Gastrocnemius medialis (tissue), 4 donors: Measurements from ENCODE around the gene TUBB3. TPM values are rescaled to one million over a fixed set of nuclear protein-coding genes. Genes with fewer than 3 reads are reported as not detected.

Source experiments
- ATAC-seq, 2 donors: fragments of 150-250 bp; one replicate each; pipeline ENCODE4 v1.9.1; 2016
- DNase-seq, 2 donors: peaks; one replicate each; pipeline ENCODE4 v3.0.0-alpha.2; 2019
- H3K27ac ChIP-seq, 4 donors: fragments of 200-600 bp; sonication (generic); 1 replicate in 1 of 4; 2 replicates in 3 of 4; pipeline ENCODE4 v1.5.1; 2016 to 2018; ENCODE audit warnings: mild to moderate bottlenecking in 2 of 4, moderate library complexity in 1 of 4
- H3K27me3 ChIP-seq, 3 donors: fragments of 200-600 bp; sonication (generic) in 2 of 3; 1 replicate in 1 of 3; 2 replicates in 2 of 3; pipeline versions ENCODE4 v1.5.1 to v1.6.0; 2016 to 2019; ENCODE audit warnings: mild to moderate bottlenecking in 1 of 3, moderate library complexity in 1 of 3
- H3K36me3 ChIP-seq, 2 donors: fragments of 200-600 bp; sonication (generic) in 1 of 2; one replicate each; pipeline ENCODE4 v1.5.1; 2017 to 2018
- H3K4me1 ChIP-seq, 2 donors: fragments of 200-600 bp; sonication (generic) in 1 of 2; one replicate each; pipeline ENCODE4 v1.5.1; 2016 to 2017; ENCODE audit warnings: mild to moderate bottlenecking in 2 of 2
- H3K4me3 ChIP-seq, 4 donors: fragments of 200-600 bp; sonication (generic) in 3 of 4; 1 replicate in 1 of 4; 2 replicates in 3 of 4; pipeline ENCODE4 v1.5.1; 2016 to 2019; ENCODE audit warnings: mild to moderate bottlenecking in 2 of 4
- H3K9me3 ChIP-seq, 3 donors: fragments of 200-600 bp; sonication (generic) in 2 of 3; 1 replicate in 1 of 3; 2 replicates in 2 of 3; pipeline ENCODE4 v1.5.1; 2016 to 2019
- POLR2A ChIP-seq, 2 donors: fragments of 450-650 bp; IDR thresholded peaks; one replicate each; pipeline ENCODE4 v1.6.1; 2017; ENCODE audit warnings: antibody characterized with exemption in 2 of 2, mild to moderate bottlenecking in 2 of 2, moderate library complexity in 2 of 2
- in situ Hi-C, 4 donors: fragments of 200-750 bp; cut with MboI; loops; one replicate each; pipeline versions ENCODE4 v1.15.0 to v1.8.0; 2017; ENCODE audit warnings: low sequenced_read_pairs in 4 of 4
- intact Hi-C: fragments of 100-400 bp; cut with DNase I; formaldehyde crosslinking; loops from one replicate; pipeline ENCODE4 v1.15.1; 2023; ENCODE audit warnings: low total_unique reads
- total RNA-seq, 4 donors: library from RNA; depleted of rRNA; stranded (reverse); fragments of >200 nt; gene quantifications; one replicate each; pipeline versions ENCODE4 v1.1.0 to v1.2.3, GENCODE V29; 2016
- TF ChIP-seq, protein P1 (sequence below), 5 experiments: fragments of 450-650 bp in 3 of 5; fragments of 200-600 bp in 2 of 5; sonication (generic) in 2 of 5; IDR thresholded peaks in 4 of 5; conservative IDR thresholded peaks in 1 of 5; 1 replicate in 4 of 5; 2 replicates in 1 of 5; pipeline ENCODE4 v1.5.1; 2016 to 2019; ENCODE audit warnings: antibody characterized with exemption in 5 of 5, mild to moderate bottlenecking in 3 of 5, moderate library complexity in 3 of 5

The TUBB3 gene
- total RNA-seq, 4 donors from 2014 or later: 1.1 TPM; not detected in 3

GRCh38 chr16:89957216-89957785 is 34.2 kb downstream of the TUBB3 start:
- in situ Hi-C loops (no loop called here), intact Hi-C loops (no loop called here)
- Histone ChIP-seq H3K27ac (no peak overlapping the region), H3K36me3 (peaks cover 0 to 40% of the 10 kb centered on the region in 2 donors), H3K4me3 (peak overlapping the region in 1 of 4 donors; percentile 4), H3K4me1 (no peaks in the 10 kb centered on the region), H3K9me3 (no peaks in the 10 kb centered on the region), H3K27me3 (no peaks in the 10 kb centered on the region)
- TF ChIP-seq, protein P1, sequence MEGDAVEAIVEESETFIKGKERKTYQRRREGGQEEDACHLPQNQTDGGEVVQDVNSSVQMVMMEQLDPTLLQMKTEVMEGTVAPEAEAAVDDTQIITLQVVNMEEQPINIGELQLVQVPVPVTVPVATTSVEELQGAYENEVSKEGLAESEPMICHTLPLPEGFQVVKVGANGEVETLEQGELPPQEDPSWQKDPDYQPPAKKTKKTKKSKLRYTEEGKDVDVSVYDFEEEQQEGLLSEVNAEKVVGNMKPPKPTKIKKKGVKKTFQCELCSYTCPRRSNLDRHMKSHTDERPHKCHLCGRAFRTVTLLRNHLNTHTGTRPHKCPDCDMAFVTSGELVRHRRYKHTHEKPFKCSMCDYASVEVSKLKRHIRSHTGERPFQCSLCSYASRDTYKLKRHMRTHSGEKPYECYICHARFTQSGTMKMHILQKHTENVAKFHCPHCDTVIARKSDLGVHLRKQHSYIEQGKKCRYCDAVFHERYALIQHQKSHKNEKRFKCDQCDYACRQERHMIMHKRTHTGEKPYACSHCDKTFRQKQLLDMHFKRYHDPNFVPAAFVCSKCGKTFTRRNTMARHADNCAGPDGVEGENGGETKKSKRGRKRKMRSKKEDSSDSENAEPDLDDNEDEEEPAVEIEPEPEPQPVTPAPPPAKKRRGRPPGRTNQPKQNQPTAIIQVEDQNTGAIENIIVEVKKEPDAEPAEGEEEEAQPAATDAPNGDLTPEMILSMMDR (IDR thresholded peaks at IDR 0.05 in 4 of 5, conservative IDR thresholded peaks at IDR 0.05 in 1 of 5): no peak
- no peak for TF ChIP-seq POLR2A (IDR thresholded peaks at IDR 0.05)
- DNase-seq (no peak), ATAC-seq (no peak)

DNA sequence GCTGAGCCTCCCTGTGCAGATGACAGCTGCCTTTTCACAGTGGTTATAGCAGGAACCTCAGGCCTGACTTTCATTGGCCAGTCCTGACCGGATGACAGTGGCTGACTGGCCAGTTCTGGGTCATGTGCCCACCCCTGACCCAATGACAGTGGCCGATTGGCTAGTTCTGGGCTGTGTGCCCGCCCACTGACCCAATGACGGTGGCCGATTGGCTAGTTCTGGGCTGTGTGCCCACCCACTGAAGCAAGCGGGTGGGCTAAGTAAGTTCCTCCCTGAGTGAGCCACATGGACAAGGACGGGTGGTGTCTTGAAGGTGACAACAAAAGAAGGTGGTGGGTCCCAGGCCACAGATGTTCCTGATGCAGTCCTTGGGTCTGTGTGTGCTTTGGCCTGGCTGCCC is 34.9 kb downstream of the TUBB3 start:
- no peak overlapping the region for H3K27ac ChIP-seq
- H3K9me3 ChIP-seq: no peaks in the 10 kb centered on the region
- ATAC-seq (peak; percentile 45 to 49), DNase-seq (no peak)
- in situ Hi-C loops (no loop called here), intact Hi-C loops (no loop called here)
- H3K4me3 ChIP-seq: peak overlapping the region in 1 of 4 donors; percentile 4
- no peak for TF ChIP-seq POLR2A (IDR thresholded peaks at IDR 0.05)
- TF ChIP-seq, protein P1 (IDR thresholded peaks at IDR 0.05 in 4 of 5, conservative IDR thresholded peaks at IDR 0.05 in 1 of 5): no peak
- no peaks in the 10 kb centered on the region for H3K27me3 ChIP-seq
- H3K36me3 ChIP-seq: peaks cover 0 to 40% of the 10 kb centered on the region in 2 donors
- H3K4me1 ChIP-seq: no peaks in the 10 kb centered on the region

DNA sequence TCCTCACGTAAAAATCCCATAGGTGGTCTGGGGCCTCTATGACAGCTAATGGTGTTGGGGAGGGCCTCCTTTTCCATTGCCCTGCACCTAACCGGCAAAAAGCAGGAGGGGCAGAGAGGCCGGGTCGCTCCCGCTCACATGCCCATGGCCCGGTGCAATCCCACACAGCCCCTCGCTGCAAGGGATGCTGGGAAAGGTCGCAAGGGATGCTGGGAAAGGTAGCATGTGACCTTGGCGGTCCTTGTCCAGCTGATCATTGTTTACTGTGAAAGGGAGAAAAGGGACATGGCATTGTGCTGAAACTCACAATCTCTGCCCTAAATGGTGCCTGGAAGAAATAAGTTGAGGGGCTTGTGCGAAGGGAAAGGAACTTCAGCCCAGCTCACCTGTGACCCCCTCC is 35.5 kb downstream of the TUBB3 start:
- in situ Hi-C loops: no loop called here
- DNase-seq: no peak
- no peak for TF ChIP-seq POLR2A (IDR thresholded peaks at IDR 0.05)
- TF ChIP-seq, protein P1 (IDR thresholded peaks at IDR 0.05 in 4 of 5, conservative IDR thresholded peaks at IDR 0.05 in 1 of 5): no peak

DNA sequence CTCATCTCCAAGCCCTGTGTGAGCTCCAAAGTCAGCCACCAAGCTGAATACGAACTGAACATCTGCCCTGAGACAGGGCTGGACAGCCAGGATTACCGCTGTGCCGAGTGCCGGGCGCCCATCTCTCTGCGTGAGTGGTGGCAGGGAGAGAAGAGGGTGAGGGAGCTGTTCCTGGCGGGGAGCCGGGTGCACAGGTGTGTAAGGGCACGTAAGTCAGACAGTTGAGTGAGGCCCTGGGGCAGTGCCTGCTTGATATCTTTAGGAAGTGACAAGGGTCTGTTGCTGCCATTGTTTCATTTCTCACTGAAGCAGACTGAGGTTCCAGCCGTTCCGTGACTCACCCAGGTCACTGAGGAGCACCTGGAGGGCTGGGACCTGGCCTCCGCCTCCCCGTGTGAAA is 37.8 kb downstream of the TUBB3 start:
- H3K36me3 ChIP-seq: peaks cover 0 to 33% of the 10 kb centered on the region in 2 donors
- ATAC-seq (no peak), DNase-seq (no peak)
- no peak overlapping the region for H3K27ac ChIP-seq
- H3K9me3 ChIP-seq: no peaks in the 10 kb centered on the region
- no peak for TF ChIP-seq POLR2A (IDR thresholded peaks at IDR 0.05)
- no peaks in the 10 kb centered on the region for H3K4me1 ChIP-seq
- intact Hi-C loops (no loop called here), in situ Hi-C loops (no loop called here)
- no peaks in the 10 kb centered on the region for H3K27me3 ChIP-seq
- H3K4me3 ChIP-seq: no peak overlapping the region

More for the DNA sequence above, 35.5 kb downstream of the TUBB3 start:
- Histone ChIP-seq H3K27ac (no peak overlapping the region), H3K4me1 (no peaks in the 10 kb centered on the region), H3K27me3 (no peaks in the 10 kb centered on the region), H3K9me3 (no peaks in the 10 kb centered on the region), H3K4me3 (no peak overlapping the region), H3K36me3 (peaks cover 0 to 40% of the 10 kb centered on the region in 2 donors)
- ATAC-seq: no peak
- intact Hi-C loops: no loop called here

GRCh38 chr16:89961920-89962319 is 38.8 kb downstream of the TUBB3 start:
- Histone ChIP-seq H3K36me3 (peaks cover 0 to 33% of the 10 kb centered on the region in 2 donors), H3K27ac (no peak overlapping the region), H3K4me1 (no peaks in the 10 kb centered on the region), H3K4me3 (no peak overlapping the region), H3K27me3 (no peaks in the 10 kb centered on the region), H3K9me3 (no peaks in the 10 kb centered on the region)
- TF ChIP-seq POLR2A (IDR thresholded peaks at IDR 0.05): no peak
- TF ChIP-seq, protein P1 (IDR thresholded peaks at IDR 0.05 in 4 of 5, conservative IDR thresholded peaks at IDR 0.05 in 1 of 5): no peak
- in situ Hi-C loops (no loop called here), intact Hi-C loops (no loop called here)
- no peak for DNase-seq
- ATAC-seq: no peak
